ENCODE results near the gene NCOA4.

- TF ChIP-seq CTCF (conservative IDR thresholded peaks at IDR 0.05; ENCODE audit: low read length) (peak; percentile 83), EZH2phosphoT487 (IDR thresholded peaks at IDR 0.05; ENCODE audit: borderline replicate concordance, low read depth, low read length) (no peak)
These were observed at the start of gene NCOA4 for GRCh38 chr10:46030091-46030937.
